ENCODE measurements around the gene BAHCC1.

DNA sequence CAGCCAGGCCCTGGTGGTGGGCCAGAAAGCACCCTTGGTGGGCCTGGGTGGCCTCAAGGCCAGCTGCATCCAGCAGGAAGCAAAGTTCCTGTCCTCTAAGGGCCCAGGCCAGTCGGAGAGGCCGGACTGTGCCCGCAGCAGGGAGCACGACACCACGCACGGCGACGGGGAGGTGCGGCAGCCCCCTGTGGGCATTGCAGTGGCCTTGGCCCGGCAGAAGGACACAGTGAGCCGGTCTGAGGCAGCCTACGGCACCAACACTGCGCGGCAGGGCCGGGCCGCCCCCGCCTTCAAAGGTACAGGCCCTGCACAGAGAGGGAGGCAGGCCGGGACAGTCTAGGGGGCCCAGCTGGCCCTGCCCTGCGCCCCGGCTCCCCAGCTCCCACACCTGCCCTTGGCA is 48.0 kb downstream of the BAHCC1 start:
- TF ChIP-seq POLR2AphosphoS5 (IDR thresholded peaks at IDR 0.05) (no peak), EP300 (IDR thresholded peaks at IDR 0.05) (no peak), POLR2A (IDR thresholded peaks at IDR 0.05) (no peak)
- TF ChIP-seq, protein P1, sequence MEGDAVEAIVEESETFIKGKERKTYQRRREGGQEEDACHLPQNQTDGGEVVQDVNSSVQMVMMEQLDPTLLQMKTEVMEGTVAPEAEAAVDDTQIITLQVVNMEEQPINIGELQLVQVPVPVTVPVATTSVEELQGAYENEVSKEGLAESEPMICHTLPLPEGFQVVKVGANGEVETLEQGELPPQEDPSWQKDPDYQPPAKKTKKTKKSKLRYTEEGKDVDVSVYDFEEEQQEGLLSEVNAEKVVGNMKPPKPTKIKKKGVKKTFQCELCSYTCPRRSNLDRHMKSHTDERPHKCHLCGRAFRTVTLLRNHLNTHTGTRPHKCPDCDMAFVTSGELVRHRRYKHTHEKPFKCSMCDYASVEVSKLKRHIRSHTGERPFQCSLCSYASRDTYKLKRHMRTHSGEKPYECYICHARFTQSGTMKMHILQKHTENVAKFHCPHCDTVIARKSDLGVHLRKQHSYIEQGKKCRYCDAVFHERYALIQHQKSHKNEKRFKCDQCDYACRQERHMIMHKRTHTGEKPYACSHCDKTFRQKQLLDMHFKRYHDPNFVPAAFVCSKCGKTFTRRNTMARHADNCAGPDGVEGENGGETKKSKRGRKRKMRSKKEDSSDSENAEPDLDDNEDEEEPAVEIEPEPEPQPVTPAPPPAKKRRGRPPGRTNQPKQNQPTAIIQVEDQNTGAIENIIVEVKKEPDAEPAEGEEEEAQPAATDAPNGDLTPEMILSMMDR (IDR thresholded peaks at IDR 0.05), result no peak
